Keratinocyte (primary cell): Measurements from ENCODE around the gene MAPRE3. TPM values are rescaled to one million over a fixed set of nuclear protein-coding genes. Genes with fewer than 3 reads are reported as not detected.

ENCODE experiments used
- DNase-seq: peaks from one replicate; pipeline ENCODE4 v3.0.0-alpha.2; 2011; ENCODE audit warnings: low read depth, missing footprints, low spot score
- FAIRE-seq: peaks from 2 replicates; lab custom pipeline; 2011; peaks lifted over from hg19 to GRCh38; lab: Jason Lieb, UNC
- H2AFZ ChIP-seq: 2 replicates; pipeline ENCODE4 v1.6.0; 2012; ENCODE audit warnings: low read length, control low read depth, inconsistent platforms; ENCODE audit not compliant: control insufficient read depth
- H3K27ac ChIP-seq: 2 replicates; pipeline ENCODE4 v1.5.1; 2011; ENCODE audit warnings: low read length; ENCODE audit not compliant: control insufficient read depth, insufficient read depth
- H3K27me3 ChIP-seq: 3 replicates; pipeline ENCODE4 v1.6.0; 2011; ENCODE audit warnings: low read length; ENCODE audit not compliant: control insufficient read depth, insufficient read depth; ENCODE audit errors: extremely low read depth
- H3K36me3 ChIP-seq, 2 experiments: 2 replicates in 1 of 2; 3 replicates in 1 of 2; pipeline ENCODE4 v1.5.1; 2011; ENCODE audit warnings: low read length in 2 of 2, mild to moderate bottlenecking in 1 of 2; ENCODE audit not compliant: control insufficient read depth in 2 of 2, insufficient read depth in 2 of 2; ENCODE audit errors: extremely low read depth in 1 of 2
- H3K4me1 ChIP-seq: 3 replicates; pipeline ENCODE4 v1.5.1; 2011; ENCODE audit warnings: low read length; ENCODE audit not compliant: control insufficient read depth, insufficient read depth; ENCODE audit errors: extremely low read depth
- H3K4me2 ChIP-seq: 3 replicates; pipeline ENCODE4 v1.6.0; 2011; ENCODE audit warnings: low read depth, low read length; ENCODE audit not compliant: control insufficient read depth, insufficient read depth; ENCODE audit errors: extremely low read depth
- H3K4me3 ChIP-seq, 3 experiments: fragments of 200-600 bp in 1 of 3; sonication (generic) in 1 of 3; 2 replicates in 2 of 3; 3 replicates in 1 of 3; pipeline ENCODE4 v1.5.1; 2011 to 2016; ENCODE audit warnings: low read length in 3 of 3, mild to moderate bottlenecking in 3 of 3, control low read depth in 2 of 3, inconsistent platforms in 1 of 3, low read depth in 1 of 3, mixed read lengths in 1 of 3, mixed run types in 1 of 3, moderate library complexity in 1 of 3; ENCODE audit not compliant: control insufficient read depth in 2 of 3, insufficient read depth in 2 of 3; ENCODE audit errors: extremely low read depth in 1 of 3
- H3K79me2 ChIP-seq: 2 replicates; pipeline ENCODE4 v1.6.0; 2012; ENCODE audit warnings: low read length; ENCODE audit not compliant: control insufficient read depth, insufficient read depth
- H3K9ac ChIP-seq: 3 replicates; pipeline ENCODE4 v1.6.0; 2011; ENCODE audit warnings: low read length; ENCODE audit not compliant: control insufficient read depth, insufficient read depth; ENCODE audit errors: extremely low read depth
- H3K9me1 ChIP-seq: 3 replicates; pipeline ENCODE4 v1.6.0; 2011; ENCODE audit warnings: low read length; ENCODE audit not compliant: control insufficient read depth, insufficient read depth; ENCODE audit errors: extremely low read depth
- H3K9me3 ChIP-seq: 2 replicates; pipeline ENCODE4 v1.5.1; 2012; ENCODE audit warnings: low read depth, low read length; ENCODE audit not compliant: control insufficient read depth
- H4K20me1 ChIP-seq: 3 replicates; pipeline ENCODE4 v1.6.0; 2011; ENCODE audit warnings: low read length; ENCODE audit not compliant: control insufficient read depth, insufficient read depth; ENCODE audit errors: extremely low read depth
- EZH2 ChIP-seq: IDR thresholded peaks from one replicate; pipeline ENCODE4 v1.6.1; 2012; ENCODE audit warnings: inconsistent platforms, mild to moderate bottlenecking, low read length, moderate library complexity
- dilution Hi-C: fragments of 300-500 bp; cut with MboI; formaldehyde crosslinking; loops from one replicate; pipeline ENCODE4 v1.7.0; 2020; ENCODE audit warnings: low sequenced_read_pairs; ENCODE audit not compliant: extremely low pct_ligation_motif_present
- polyA plus RNA-seq, 5 experiments: library from polyadenylated mRNA; depleted of rRNA in 3 of 5; stranded (reverse) in 3 of 5; stranded (forward) in 1 of 5; unstranded in 1 of 5; fragments of >200 nt; gene quantifications; 1 replicate in 1 of 5; 2 replicates in 3 of 5; 3 replicates in 1 of 5; pipeline versions ENCODE4 v1.2.1 to v1.2.3, GENCODE V29; 2011 to 2012; ENCODE audit warnings: missing spikeins in 2 of 5, low read depth in 1 of 5, low replicate concordance in 1 of 5
- TF ChIP-seq, protein P1 (sequence below), 3 experiments: IDR thresholded peaks in 1 of 3; conservative IDR thresholded peaks in 1 of 3; optimal IDR thresholded peaks in 1 of 3; 2 replicates in 2 of 3; 3 replicates in 1 of 3; pipeline versions ENCODE3 to v1.5.1; 2011; ENCODE audit warnings: low read length in 3 of 3, mild to moderate bottlenecking in 3 of 3, moderate library complexity in 2 of 3, control low read depth in 1 of 3, inconsistent platforms in 1 of 3; ENCODE audit not compliant: insufficient read depth in 2 of 3; ENCODE audit errors: extremely low read depth in 1 of 3

Gene MAPRE3
- polyA plus RNA-seq, 1 donor (not counting 4 experiments of a cell fraction or from before 2014, with no cell fraction given): 12.6 TPM

DNA sequence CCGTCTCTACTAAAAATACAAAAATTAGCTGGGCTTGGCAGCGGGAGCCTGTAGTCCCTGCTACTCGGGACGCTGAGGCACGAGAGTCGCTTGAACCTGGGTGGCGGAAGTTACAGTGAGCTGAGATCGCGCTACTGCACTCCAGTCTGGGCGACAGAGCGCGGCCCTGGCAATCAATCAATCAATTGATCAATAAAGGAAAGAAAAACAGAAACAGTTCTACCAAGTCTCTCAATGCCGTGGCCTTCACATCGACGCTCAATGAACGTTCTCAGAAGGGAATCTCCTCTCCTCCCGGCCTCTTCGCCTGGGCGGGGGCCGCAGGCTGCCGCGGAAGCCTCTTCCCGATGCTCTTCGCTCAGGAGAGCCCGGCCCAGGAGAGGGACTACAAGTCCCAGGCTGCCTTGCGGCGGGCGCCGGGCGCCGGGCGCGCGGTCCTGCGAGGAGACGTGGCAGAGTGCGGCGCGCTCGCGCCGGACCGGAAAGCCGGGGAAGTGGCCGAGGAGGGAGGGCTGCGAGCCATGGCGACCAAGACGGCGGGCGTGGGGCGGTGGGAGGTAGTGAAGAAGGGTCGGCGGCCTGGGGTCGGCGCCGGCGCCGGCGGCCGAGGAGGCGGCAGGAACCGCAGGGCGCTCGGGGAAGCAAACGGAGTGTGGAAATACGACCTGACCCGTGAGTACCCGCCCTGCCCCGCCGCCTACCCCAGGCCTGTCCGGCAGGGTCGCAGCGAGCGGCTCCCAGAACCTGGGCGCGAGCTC lies 62.2 kb downstream of the MAPRE3 start, which contains the start of gene TMEM214:
Gene TMEM214, plus strand, starts transcription at position 471 of the 758 bp plus-strand sequence. Its CDS starts 51 bp downstream, at position 522.
- peaks cover 40% of the 10 kb centered on the region for H3K79me2 ChIP-seq
- dilution Hi-C loops: no loop called here
- no peak for FAIRE-seq
- peak within 1 kb of the TSS; percentile 83 to 99 (median 87) for H3K4me3 ChIP-seq
- no peaks in the 10 kb centered on the region for H3K9me3 ChIP-seq
- TF ChIP-seq, protein P1, sequence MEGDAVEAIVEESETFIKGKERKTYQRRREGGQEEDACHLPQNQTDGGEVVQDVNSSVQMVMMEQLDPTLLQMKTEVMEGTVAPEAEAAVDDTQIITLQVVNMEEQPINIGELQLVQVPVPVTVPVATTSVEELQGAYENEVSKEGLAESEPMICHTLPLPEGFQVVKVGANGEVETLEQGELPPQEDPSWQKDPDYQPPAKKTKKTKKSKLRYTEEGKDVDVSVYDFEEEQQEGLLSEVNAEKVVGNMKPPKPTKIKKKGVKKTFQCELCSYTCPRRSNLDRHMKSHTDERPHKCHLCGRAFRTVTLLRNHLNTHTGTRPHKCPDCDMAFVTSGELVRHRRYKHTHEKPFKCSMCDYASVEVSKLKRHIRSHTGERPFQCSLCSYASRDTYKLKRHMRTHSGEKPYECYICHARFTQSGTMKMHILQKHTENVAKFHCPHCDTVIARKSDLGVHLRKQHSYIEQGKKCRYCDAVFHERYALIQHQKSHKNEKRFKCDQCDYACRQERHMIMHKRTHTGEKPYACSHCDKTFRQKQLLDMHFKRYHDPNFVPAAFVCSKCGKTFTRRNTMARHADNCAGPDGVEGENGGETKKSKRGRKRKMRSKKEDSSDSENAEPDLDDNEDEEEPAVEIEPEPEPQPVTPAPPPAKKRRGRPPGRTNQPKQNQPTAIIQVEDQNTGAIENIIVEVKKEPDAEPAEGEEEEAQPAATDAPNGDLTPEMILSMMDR (optimal IDR thresholded peaks at IDR 0.05 in 1 of 3, IDR thresholded peaks at IDR 0.05 in 1 of 3, conservative IDR thresholded peaks at IDR 0.05 in 1 of 3; ENCODE audit: extremely low read depth in 1 of 3, insufficient read depth in 2 of 3, low read length in 3 of 3): no peak
- no peak for TF ChIP-seq EZH2
- peaks cover 10% of the 10 kb centered on the region for H3K4me1 ChIP-seq
- H2AFZ ChIP-seq: peak within 1 kb of the TSS; percentile 94
- H3K27me3 ChIP-seq: no peaks in the 10 kb centered on the region
- peaks cover 26 to 29% of the 10 kb centered on the region in 2 experiments for H3K36me3 ChIP-seq
- peak within 1 kb of the TSS; percentile 93 for H3K4me2 ChIP-seq
- no peak for DNase-seq
- no peaks in the 10 kb centered on the region for H3K9me1 ChIP-seq
- H3K27ac ChIP-seq: peak within 1 kb of the TSS; percentile 70
- peak within 1 kb of the TSS; percentile 93 for H3K9ac ChIP-seq
- H4K20me1 ChIP-seq: peaks cover 3% of the 10 kb centered on the region

DNA sequence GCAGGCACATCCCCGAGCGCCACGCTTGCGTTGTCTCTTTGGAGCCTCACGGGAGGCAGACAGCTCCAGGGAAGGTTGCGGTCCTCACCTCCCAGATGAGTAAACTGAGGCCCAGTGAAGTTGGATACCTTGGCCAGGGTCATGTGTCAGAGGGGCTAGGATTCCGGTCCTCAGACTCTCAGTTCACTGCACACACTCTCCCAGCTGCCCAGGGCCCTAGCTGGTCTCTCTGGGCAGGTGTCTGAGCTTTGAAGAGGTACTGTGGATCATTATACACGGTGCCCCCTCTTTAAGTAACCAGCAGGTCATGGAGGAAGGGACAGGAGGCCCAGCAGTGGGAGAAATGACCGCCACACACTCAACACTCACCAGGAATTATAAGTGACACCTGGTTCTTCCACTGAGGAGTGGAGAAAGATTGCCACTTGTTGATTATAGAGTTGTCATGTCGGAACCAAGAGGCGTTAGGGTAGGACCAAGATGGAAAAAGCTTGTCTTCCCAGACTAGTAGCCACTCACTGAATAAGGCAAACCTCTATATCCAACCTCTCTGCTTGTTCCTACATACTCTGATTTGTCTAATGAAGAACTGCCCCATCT lies 62.9 kb downstream of the MAPRE3 start:
- dilution Hi-C loops: no loop called here
- H3K27ac ChIP-seq: peak overlapping the region; percentile 70
- peak overlapping the region; percentile 65 for H2AFZ ChIP-seq
- peaks cover 10% of the 10 kb centered on the region for H3K4me1 ChIP-seq
- no peak for DNase-seq
- H3K36me3 ChIP-seq: peaks cover 31 to 32% of the 10 kb centered on the region in 2 experiments
- peaks cover 3% of the 10 kb centered on the region for H4K20me1 ChIP-seq
- FAIRE-seq: no peak
- peak overlapping the region; percentile 93 for H3K4me2 ChIP-seq
- H3K4me3 ChIP-seq: peak overlapping the region; percentile 83 to 99 (median 87)
- peak overlapping the region; percentile 93 for H3K9ac ChIP-seq
- H3K9me3 ChIP-seq: no peaks in the 10 kb centered on the region
- no peaks in the 10 kb centered on the region for H3K9me1 ChIP-seq
- TF ChIP-seq, protein P1 (optimal IDR thresholded peaks at IDR 0.05 in 1 of 3, IDR thresholded peaks at IDR 0.05 in 1 of 3, conservative IDR thresholded peaks at IDR 0.05 in 1 of 3; ENCODE audit: extremely low read depth in 1 of 3, insufficient read depth in 2 of 3, low read length in 3 of 3): no peak
- H3K79me2 ChIP-seq: peaks cover 40% of the 10 kb centered on the region
- no peaks in the 10 kb centered on the region for H3K27me3 ChIP-seq
